ENCODE data around the gene TTC13.

TTC13 gene

GRCh38 chr1:230860617-230861384 lies 117.9 kb downstream of the TTC13 start:
- H3K4me3 ChIP-seq (replicated peaks in 1 of 2; ENCODE audit: low read depth in 2 of 2, low read length in 2 of 2), result no peak overlapping the region
- no peak for DNase-seq (ENCODE audit: low read depth in 2 of 2)

GRCh38 chr1:230858918-230859729 lies 119.5 kb downstream of the TTC13 start:
- peak in 1 of 2 donors; percentile 50 for DNase-seq (ENCODE audit: low read depth in 2 of 2)
- H3K4me3 ChIP-seq (replicated peaks in 1 of 2; ENCODE audit: low read depth in 2 of 2, low read length in 2 of 2), result no peak overlapping the region

More at GRCh38 chr1:230860617-230861384, 117.9 kb downstream of the TTC13 start:
- no peak for TF ChIP-seq CTCF (IDR thresholded peaks at IDR 0.05; ENCODE audit: low read depth, low read length)

GRCh38 chr1:230858236-230858820 lies 120.3 kb downstream of the TTC13 start:
- no peak for TF ChIP-seq CTCF (IDR thresholded peaks at IDR 0.05; ENCODE audit: low read depth, low read length)
- no peak overlapping the region for H3K4me3 ChIP-seq (replicated peaks in 1 of 2; ENCODE audit: low read depth in 2 of 2, low read length in 2 of 2)
- DNase-seq (ENCODE audit: low read depth in 2 of 2), result no peak

More at GRCh38 chr1:230858918-230859729, 119.5 kb downstream of the TTC13 start:
- TF ChIP-seq CTCF (IDR thresholded peaks at IDR 0.05; ENCODE audit: low read depth, low read length), result no peak

- DNase-seq (ENCODE audit: low read depth in 2 of 2), result peak; percentile 24 to 28
- no peak for TF ChIP-seq CTCF (IDR thresholded peaks at IDR 0.05; ENCODE audit: low read depth, low read length)
- H3K4me3 ChIP-seq (replicated peaks in 1 of 2; ENCODE audit: low read depth in 2 of 2, low read length in 2 of 2), result no peak overlapping the region
These were observed 120.8 kb downstream of the TTC13 start for GRCh38 chr1:230857822-230858221.

GRCh38 chr1:230857077-230857476 lies 121.6 kb downstream of the TTC13 start:
- DNase-seq (ENCODE audit: low read depth in 2 of 2), result peak in 1 of 2 donors; percentile 34
- no peak overlapping the region for H3K4me3 ChIP-seq (replicated peaks in 1 of 2; ENCODE audit: low read depth in 2 of 2, low read length in 2 of 2)
- no peak for TF ChIP-seq CTCF (IDR thresholded peaks at IDR 0.05; ENCODE audit: low read depth, low read length)

Measured in cardiac fibroblast (primary cell).